HFF-Myc (cell line): ENCODE results near the gene MSI1.
A peak's percentile ranks its signal among the peaks of the same experiment; 100 is the strongest.

Experiments used
- DNase-seq: peaks from one replicate; pipeline ENCODE4 v3.0.0-alpha.2; 2011; ENCODE audit warnings: low read depth; ENCODE audit errors: extremely low read depth
- H3K4me3 ChIP-seq: replicated peaks from 2 replicates; pipeline ENCODE4 v1.5.1; 2011; ENCODE audit warnings: low read depth, mild to moderate bottlenecking, control low read depth, low read length
- TF ChIP-seq, protein P1 (sequence below): IDR thresholded peaks from 2 replicates; pipeline ENCODE4 v1.5.1; 2012; ENCODE audit warnings: mild to moderate bottlenecking, low read depth, low read length, control low read depth; ENCODE audit errors: missing control alignments

Gene MSI1

GRCh38 chr12:120314220-120314619, 54.7 kb downstream of the MSI1 start:
- TF ChIP-seq, protein P1, sequence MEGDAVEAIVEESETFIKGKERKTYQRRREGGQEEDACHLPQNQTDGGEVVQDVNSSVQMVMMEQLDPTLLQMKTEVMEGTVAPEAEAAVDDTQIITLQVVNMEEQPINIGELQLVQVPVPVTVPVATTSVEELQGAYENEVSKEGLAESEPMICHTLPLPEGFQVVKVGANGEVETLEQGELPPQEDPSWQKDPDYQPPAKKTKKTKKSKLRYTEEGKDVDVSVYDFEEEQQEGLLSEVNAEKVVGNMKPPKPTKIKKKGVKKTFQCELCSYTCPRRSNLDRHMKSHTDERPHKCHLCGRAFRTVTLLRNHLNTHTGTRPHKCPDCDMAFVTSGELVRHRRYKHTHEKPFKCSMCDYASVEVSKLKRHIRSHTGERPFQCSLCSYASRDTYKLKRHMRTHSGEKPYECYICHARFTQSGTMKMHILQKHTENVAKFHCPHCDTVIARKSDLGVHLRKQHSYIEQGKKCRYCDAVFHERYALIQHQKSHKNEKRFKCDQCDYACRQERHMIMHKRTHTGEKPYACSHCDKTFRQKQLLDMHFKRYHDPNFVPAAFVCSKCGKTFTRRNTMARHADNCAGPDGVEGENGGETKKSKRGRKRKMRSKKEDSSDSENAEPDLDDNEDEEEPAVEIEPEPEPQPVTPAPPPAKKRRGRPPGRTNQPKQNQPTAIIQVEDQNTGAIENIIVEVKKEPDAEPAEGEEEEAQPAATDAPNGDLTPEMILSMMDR: peak; percentile 50
- H3K4me3 ChIP-seq: no peak overlapping the region
- DNase-seq: no peak

- H3K4me3 ChIP-seq: peak within 1 kb of the TSS; percentile 53
- DNase-seq: peak; percentile 89
- TF ChIP-seq, protein P1: peak; percentile 88
These were observed 66.8 kb downstream of the MSI1 start, which contains the start of gene SIRT4 for GRCh38 chr12:120301962-120302815. Gene SIRT4 (plus strand): TSS chr12:120302321. CDS start chr12:120303562, 1,241 bp downstream.

GRCh38 chr12:120292661-120293531, 76.1 kb downstream of the MSI1 start, which contains the start of gene RNU4-1:
Gene RNU4-1 (minus strand): TSS chr12:120293237.
- H3K4me3 ChIP-seq: peak within 1 kb of the TSS; percentile 46
- TF ChIP-seq, protein P1: no peak
- DNase-seq: peak; percentile 90

GRCh38 chr12:120292411-120292660, 76.6 kb downstream of the MSI1 start:
- no peak for DNase-seq
- TF ChIP-seq, protein P1: no peak
- peak overlapping the region; percentile 46 for H3K4me3 ChIP-seq
